ENCODE data around the gene ZDHHC16. TPM values are rescaled to one million over a fixed set of nuclear protein-coding genes. Genes with fewer than 3 reads are reported as not detected.

Gene ZDHHC16
- total RNA-seq, 5 donors from 2014 or later (not counting 1 experiment from before 2014, with no cell fraction given): 16.1 to 38.8 (median 36.2) TPM

- DNase-seq: no peak
- no peak for ATAC-seq (replicated peaks in 1 of 4)
- Histone ChIP-seq H3K4me3 (ENCODE audit: control insufficient read depth in 1 of 2, extremely low read depth in 1 of 2, low read length in 1 of 2) (no peak overlapping the region), H3K27me3 (replicated peaks in 1 of 2; ENCODE audit: control insufficient read depth in 2 of 2, extremely low read depth in 1 of 2, insufficient read depth in 2 of 2, low read length in 1 of 2) (no peaks in the 10 kb centered on the region), H3K27ac (ENCODE audit: low read length) (no peak overlapping the region), H3K36me3 (ENCODE audit: control insufficient read depth in 2 of 2, extremely low read depth in 1 of 2, insufficient read depth in 1 of 2, low read length in 1 of 2) (peaks cover 14 to 51% of the 10 kb centered on the region in 2 donors), H3K4me1 (ENCODE audit: control insufficient read depth in 1 of 2, extremely low read depth in 1 of 2, insufficient read depth in 2 of 2, low read length in 2 of 2) (no peaks in the 10 kb centered on the region), H3K9me3 (no peaks in the 10 kb centered on the region)
- peaks cover 29% of the 10 kb centered on the region for H3K36me3 Mint-ChIP-seq
- peaks cover 7 to 17% (median 16%) of the 10 kb centered on the region in 3 donors for H3K4me1 Mint-ChIP-seq
- H3K27me3 Mint-ChIP-seq: no peaks in the 10 kb centered on the region
- WGBS (ENCODE audit: insufficient coverage): no CpG with 5 or more reads among the region's 1 CpG
- CTCF ChIA-PET: interaction anchor here in 1 of 2 donors (0.5 to 0.7 kb wide), 3 partner anchors 60 to 924 kb away, joined by 3 to 5 read pairs (median 3); no protein-coding TSS in a partner anchor
- H3K9me3 Mint-ChIP-seq: no peaks in the 10 kb centered on the region
- POLR2A ChIA-PET: no interaction called here
- H3K4me3 Mint-ChIP-seq: no peak overlapping the region
- no peak overlapping the region for H3K27ac Mint-ChIP-seq
Observed at GRCh38 chr10:97483921-97484320, 37.9 kb downstream of the ZDHHC16 start.

- no CpG with 5 or more reads among the region's 4 CpGs for WGBS (ENCODE audit: insufficient coverage)
- no peak for DNase-seq
- Mint-ChIP-seq H3K4me3 (no peak overlapping the region), H3K4me1 (peaks cover 24 to 33% (median 31%) of the 10 kb centered on the region in 3 donors), H3K9me3 (no peaks in the 10 kb centered on the region), H3K27me3 (no peaks in the 10 kb centered on the region), H3K36me3 (peaks cover 15% of the 10 kb centered on the region), H3K27ac (no peak overlapping the region)
- Histone ChIP-seq H3K36me3 (ENCODE audit: control insufficient read depth in 2 of 2, extremely low read depth in 1 of 2, insufficient read depth in 1 of 2, low read length in 1 of 2) (peaks cover 14 to 35% of the 10 kb centered on the region in 2 donors), H3K9me3 (no peaks in the 10 kb centered on the region), H3K27ac (ENCODE audit: low read length) (no peak overlapping the region), H3K4me1 (ENCODE audit: control insufficient read depth in 1 of 2, extremely low read depth in 1 of 2, insufficient read depth in 2 of 2, low read length in 2 of 2) (peaks cover 0 to 4% of the 10 kb centered on the region in 2 experiments), H3K27me3 (replicated peaks in 1 of 2; ENCODE audit: control insufficient read depth in 2 of 2, extremely low read depth in 1 of 2, insufficient read depth in 2 of 2, low read length in 1 of 2) (no peaks in the 10 kb centered on the region), H3K4me3 (ENCODE audit: control insufficient read depth in 1 of 2, extremely low read depth in 1 of 2, low read length in 1 of 2) (no peak overlapping the region)
- POLR2A ChIA-PET: no interaction called here
- CTCF ChIA-PET: no interaction called here
- no peak for ATAC-seq (replicated peaks in 1 of 4)
Observed at GRCh38 chr10:97485647-97486281, 39.8 kb downstream of the ZDHHC16 start.

GRCh38 chr10:97490592-97490991, 44.6 kb downstream of the ZDHHC16 start:
- Histone ChIP-seq H3K36me3 (ENCODE audit: control insufficient read depth in 2 of 2, extremely low read depth in 1 of 2, insufficient read depth in 1 of 2, low read length in 1 of 2) (peaks cover 5 to 16% of the 10 kb centered on the region in 2 donors), H3K9me3 (no peaks in the 10 kb centered on the region), H3K4me3 (ENCODE audit: control insufficient read depth in 1 of 2, extremely low read depth in 1 of 2, low read length in 1 of 2) (no peak overlapping the region), H3K27ac (ENCODE audit: low read length) (no peak overlapping the region), H3K4me1 (ENCODE audit: control insufficient read depth in 1 of 2, extremely low read depth in 1 of 2, insufficient read depth in 2 of 2, low read length in 2 of 2) (peaks cover 11 to 16% of the 10 kb centered on the region in 2 experiments), H3K27me3 (replicated peaks in 1 of 2; ENCODE audit: control insufficient read depth in 2 of 2, extremely low read depth in 1 of 2, insufficient read depth in 2 of 2, low read length in 1 of 2) (no peaks in the 10 kb centered on the region)
- no peaks in the 10 kb centered on the region for H3K27me3 Mint-ChIP-seq
- no peak for DNase-seq
- H3K4me1 Mint-ChIP-seq: peaks cover 38 to 63% (median 56%) of the 10 kb centered on the region in 3 donors
- no peak overlapping the region for H3K27ac Mint-ChIP-seq
- H3K9me3 Mint-ChIP-seq: no peaks in the 10 kb centered on the region
- ChIA-PET CTCF (interaction anchor here in 1 of 2 donors (0.6 kb wide), 1 partner anchor 257 kb away, joined by 6 read pairs; no protein-coding TSS in a partner anchor), POLR2A (interaction anchor here in 1 of 2 donors (0.7 kb wide), 1 partner anchor 1882 kb away, joined by 3 read pairs; no protein-coding TSS in a partner anchor)
- no peak overlapping the region for H3K4me3 Mint-ChIP-seq
- peaks cover 12% of the 10 kb centered on the region for H3K36me3 Mint-ChIP-seq
- 63% methylated on average over 2 of the region's 2 CpGs for WGBS (ENCODE audit: insufficient coverage)
- ATAC-seq (replicated peaks in 1 of 4): no peak

- peak overlapping the region in 1 of 2 donors; percentile 88 for H3K27ac Mint-ChIP-seq
- DNase-seq (no peak), ATAC-seq (replicated peaks in 1 of 4) (no peak)
- no CpG with 5 or more reads among the region's 2 CpGs for WGBS (ENCODE audit: insufficient coverage)
- peaks cover 8% of the 10 kb centered on the region for H3K36me3 Mint-ChIP-seq
- no peaks in the 10 kb centered on the region for H3K9me3 Mint-ChIP-seq
- no peaks in the 10 kb centered on the region for H3K9me3 ChIP-seq
- H3K27me3 ChIP-seq (replicated peaks in 1 of 2; ENCODE audit: control insufficient read depth in 2 of 2, extremely low read depth in 1 of 2, insufficient read depth in 2 of 2, low read length in 1 of 2): peaks cover 0 to 2% of the 10 kb centered on the region in 2 experiments
- ChIA-PET POLR2A (interaction anchor here (0.6 to 1.1 kb wide), 2 partner anchors 27 to 136 kb away, joined by 3 read pairs; no protein-coding TSS in a partner anchor), CTCF (no interaction called here)
- no peak overlapping the region for H3K4me3 ChIP-seq (ENCODE audit: control insufficient read depth in 1 of 2, extremely low read depth in 1 of 2, low read length in 1 of 2)
- H3K27me3 Mint-ChIP-seq: no peaks in the 10 kb centered on the region
- H3K27ac ChIP-seq (ENCODE audit: low read length): no peak overlapping the region
- H3K36me3 ChIP-seq (ENCODE audit: control insufficient read depth in 2 of 2, extremely low read depth in 1 of 2, insufficient read depth in 1 of 2, low read length in 1 of 2): peaks cover 0 to 8% of the 10 kb centered on the region in 2 donors
- H3K4me3 Mint-ChIP-seq: no peak overlapping the region
- peaks cover 61 to 66% (median 64%) of the 10 kb centered on the region in 3 donors for H3K4me1 Mint-ChIP-seq
- peaks cover 21 to 36% of the 10 kb centered on the region in 2 experiments for H3K4me1 ChIP-seq (ENCODE audit: control insufficient read depth in 1 of 2, extremely low read depth in 1 of 2, insufficient read depth in 2 of 2, low read length in 2 of 2)
Observed at GRCh38 chr10:97494151-97494550, 48.2 kb downstream of the ZDHHC16 start.

GRCh38 chr10:97494863-97495506, 49.0 kb downstream of the ZDHHC16 start:
- Histone ChIP-seq H3K4me3 (ENCODE audit: control insufficient read depth in 1 of 2, extremely low read depth in 1 of 2, low read length in 1 of 2) (no peak overlapping the region), H3K36me3 (ENCODE audit: control insufficient read depth in 2 of 2, extremely low read depth in 1 of 2, insufficient read depth in 1 of 2, low read length in 1 of 2) (peaks cover 0 to 8% of the 10 kb centered on the region in 2 donors), H3K9me3 (no peaks in the 10 kb centered on the region), H3K27ac (ENCODE audit: low read length) (peak overlapping the region; percentile 57), H3K4me1 (ENCODE audit: control insufficient read depth in 1 of 2, extremely low read depth in 1 of 2, insufficient read depth in 2 of 2, low read length in 2 of 2) (peaks cover 21 to 43% of the 10 kb centered on the region in 2 experiments), H3K27me3 (replicated peaks in 1 of 2; ENCODE audit: control insufficient read depth in 2 of 2, extremely low read depth in 1 of 2, insufficient read depth in 2 of 2, low read length in 1 of 2) (peaks cover 0 to 10% of the 10 kb centered on the region in 2 experiments)
- Mint-ChIP-seq H3K4me1 (peaks cover 56 to 63% (median 63%) of the 10 kb centered on the region in 3 donors), H3K27ac (peak overlapping the region; percentile 85 to 88), H3K36me3 (peaks cover 8% of the 10 kb centered on the region), H3K4me3 (peak overlapping the region; percentile 39 to 96 (median 62)), H3K9me3 (no peaks in the 10 kb centered on the region), H3K27me3 (peaks cover 0 to 5% of the 10 kb centered on the region in 2 donors)
- ATAC-seq (replicated peaks in 1 of 4) (peak in 1 of 4 experiments; percentile 12), DNase-seq (peak in 22 of 35 experiments; percentile 6 to 64 (median 20))
- ChIA-PET CTCF (interaction anchor here in 1 of 2 donors (0.6 kb wide), 1 partner anchor 86 kb away, joined by 3 read pairs; no protein-coding TSS in a partner anchor), POLR2A (interaction anchor here in 1 of 2 donors (0.5 to 1.1 kb wide), 3 partner anchors 28 to 137 kb away, joined by 3 to 5 read pairs (median 4); no protein-coding TSS in a partner anchor)
- 28% methylated on average over 6 of the region's 7 CpGs for WGBS (ENCODE audit: insufficient coverage)

GRCh38 chr10:97497572-97498075, 51.6 kb downstream of the ZDHHC16 start:
- ATAC-seq (replicated peaks in 1 of 4) (peak in 3 of 4 experiments; percentile 9 to 15 (median 14)), DNase-seq (peak; percentile 15 to 75 (median 45))
- no peaks in the 10 kb centered on the region for H3K9me3 Mint-ChIP-seq
- CTCF ChIA-PET: interaction anchor here in 1 of 2 donors (0.6 kb wide), 1 partner anchor 637 kb away, joined by 3 read pairs; the partner anchor contains the start of gene R3HCC1L
- H3K27me3 Mint-ChIP-seq: peaks cover 16 to 24% of the 10 kb centered on the region in 2 donors
- H3K4me3 ChIP-seq (ENCODE audit: control insufficient read depth in 1 of 2, extremely low read depth in 1 of 2, low read length in 1 of 2): peak overlapping the region; percentile 84 to 93
- H3K4me1 Mint-ChIP-seq: peaks cover 58 to 63% (median 58%) of the 10 kb centered on the region in 3 donors
- POLR2A ChIA-PET: interaction anchor here in 1 of 2 donors (0.6 kb wide), 1 partner anchor 18 kb away, joined by 3 read pairs; no protein-coding TSS in a partner anchor
- peaks cover 8% of the 10 kb centered on the region for H3K36me3 Mint-ChIP-seq
- H3K36me3 ChIP-seq (ENCODE audit: control insufficient read depth in 2 of 2, extremely low read depth in 1 of 2, insufficient read depth in 1 of 2, low read length in 1 of 2): peaks cover 0 to 5% of the 10 kb centered on the region in 2 donors
- peak overlapping the region; percentile 80 for H3K27ac ChIP-seq (ENCODE audit: low read length)
- H3K4me1 ChIP-seq (ENCODE audit: control insufficient read depth in 1 of 2, extremely low read depth in 1 of 2, insufficient read depth in 2 of 2, low read length in 2 of 2): peaks cover 21 to 35% of the 10 kb centered on the region in 2 experiments
- 1% methylated on average over 16 of the region's 22 CpGs for WGBS (ENCODE audit: insufficient coverage)
- no peaks in the 10 kb centered on the region for H3K9me3 ChIP-seq
- peak overlapping the region; percentile 96 to 99 (median 97) for H3K4me3 Mint-ChIP-seq
- peaks cover 0 to 22% of the 10 kb centered on the region in 2 experiments for H3K27me3 ChIP-seq (replicated peaks in 1 of 2; ENCODE audit: control insufficient read depth in 2 of 2, extremely low read depth in 1 of 2, insufficient read depth in 2 of 2, low read length in 1 of 2)
- peak overlapping the region; percentile 96 to 98 for H3K27ac Mint-ChIP-seq

Data from T-cell (primary cell).